HS-5 (cell line): Measurements from ENCODE around the gene KIAA1671.
"Not testable (repeated sequence)": the region's sequence is repeated elsewhere in the genome, so short reads cannot be mapped to it uniquely, and the experiment has no call there.

Experiments
- DNase-seq: peaks from one replicate; pipeline ENCODE4 v3.0.0-alpha.2; 2012; ENCODE audit warnings: low read depth

Gene KIAA1671

GRCh38 chr22:25235547-25236290, 283.2 kb downstream of the KIAA1671 start:
- DNase-seq: peak; percentile 47

- DNase-seq: no peak
Observed at GRCh38 chr22:25236417-25236816, 283.9 kb downstream of the KIAA1671 start.

GRCh38 chr22:25237503-25237902, 285.0 kb downstream of the KIAA1671 start:
- no peak for DNase-seq

GRCh38 chr22:25238058-25238457, 285.5 kb downstream of the KIAA1671 start:
- DNase-seq: not testable (repeated sequence)
